ENCODE results near the gene KNG1. TPM values are rescaled to one million over a fixed set of nuclear protein-coding genes. Genes with fewer than 3 reads are reported as not detected.

The KNG1 gene
- total RNA-seq (2022; extraction: Qiagen RNA extraction): 0.03 TPM in 3 of 5 replicates, not detected in the others

DNA sequence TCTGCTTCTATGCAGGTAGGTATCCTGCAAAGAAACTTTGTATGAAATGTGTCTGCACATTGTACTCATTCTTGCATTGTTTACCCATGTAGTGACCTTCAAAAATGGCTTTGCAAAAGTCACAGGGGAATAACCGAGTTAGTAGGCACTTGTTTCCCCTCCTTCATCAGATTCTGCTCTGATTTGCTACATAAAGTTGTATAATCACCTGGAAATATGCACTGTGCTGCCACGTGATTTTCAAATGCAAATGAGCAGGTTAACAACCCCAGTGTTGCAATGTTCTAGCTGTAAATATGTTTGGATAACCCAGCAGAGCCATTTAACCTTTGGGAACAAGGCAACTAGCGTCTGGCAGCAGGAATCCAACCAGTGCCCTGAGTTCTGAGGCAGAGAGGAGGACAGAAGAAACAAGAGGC, at the start of gene KNG1:
Gene KNG1 (plus strand): TSS at position 321 of the 419 bp plus-strand sequence. CDS start 184 bp downstream, outside the sequence.

DNA sequence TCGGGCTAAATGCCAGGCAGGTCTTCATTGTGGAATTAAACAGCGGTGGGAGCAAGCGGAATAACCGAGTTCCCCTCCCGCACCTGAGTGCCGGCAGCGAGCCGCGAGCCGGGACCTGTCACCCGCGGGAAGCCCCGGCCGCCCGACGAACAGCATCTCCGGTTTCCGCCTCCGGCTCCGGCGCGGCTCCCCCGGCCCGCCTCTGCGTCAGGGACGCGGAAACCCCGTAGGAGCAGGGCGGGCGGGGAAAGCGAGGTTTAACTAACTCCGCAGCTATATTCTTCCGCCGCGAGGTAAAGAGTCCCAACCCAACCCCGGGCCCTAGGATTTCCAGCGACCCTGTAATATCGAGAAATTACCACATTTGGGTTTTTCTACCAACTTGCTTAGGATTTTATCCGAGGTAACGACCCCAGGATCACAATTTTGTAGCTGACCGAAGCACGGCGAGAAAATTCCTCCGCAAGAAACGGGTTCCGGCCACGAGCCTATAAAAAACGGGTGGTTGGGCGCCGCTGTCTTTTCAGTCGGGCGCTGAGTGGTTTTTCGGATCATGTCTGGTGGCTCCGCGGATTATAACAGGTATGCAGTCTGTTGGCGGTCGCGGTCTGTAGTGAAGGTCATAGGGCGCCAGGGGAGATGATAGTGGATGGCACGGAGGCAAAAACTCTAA, 66.0 kb downstream of the KNG1 start, which contains the start of gene EIF4A2:
Gene EIF4A2 (plus strand): TSS at position 520 of the 673 bp plus-strand sequence. CDS start 34 bp downstream, at position 554.

Other genes with a start within 250 kb of the KNG1 start
- 0.39 to 0.85 TPM (median 0.63 TPM) in 5 replicates for gene CRYGS, start 173.0 kb upstream of the KNG1 start, total RNA-seq (2022; extraction: Qiagen RNA extraction)
- gene TBCCD1, start 150.0 kb upstream of the KNG1 start, total RNA-seq (2022; extraction: Qiagen RNA extraction): 5.2 to 8.4 TPM (median 6.3 TPM) in 5 replicates
- gene DNAJB11, start 146.6 kb upstream of the KNG1 start, total RNA-seq (2022; extraction: Qiagen RNA extraction): 47.3 to 55.3 TPM (median 50.5 TPM) in 5 replicates
- gene AHSG, start 104.3 kb upstream of the KNG1 start, total RNA-seq (2022; extraction: Qiagen RNA extraction): 0.05 to 0.12 TPM (median 0.06 TPM) in 4 of 5 replicates, not detected in the other
- gene FETUB, start 77.0 kb upstream of the KNG1 start, total RNA-seq (2022; extraction: Qiagen RNA extraction): 0.08 to 0.34 TPM (median 0.15 TPM) in 5 replicates
- gene HRG, start 51.3 kb upstream of the KNG1 start, total RNA-seq (2022; extraction: Qiagen RNA extraction): not detected in 5 replicates
- 126 to 141 TPM (median 129 TPM) in 5 replicates for gene EIF4A2, start 66.2 kb downstream of the KNG1 start, total RNA-seq (2022; extraction: Qiagen RNA extraction)
- 42.7 to 61.9 TPM (median 43.0 TPM) in 5 replicates for gene RFC4, start 89.1 kb downstream of the KNG1 start, total RNA-seq (2022; extraction: Qiagen RNA extraction)
- not detected in 5 replicates for gene ADIPOQ, start 125.4 kb downstream of the KNG1 start, total RNA-seq (2022; extraction: Qiagen RNA extraction)
- 2.4 to 4.7 TPM (median 4.0 TPM) in 5 replicates for gene ST6GAL1, start 213.2 kb downstream of the KNG1 start, total RNA-seq (2022; extraction: Qiagen RNA extraction)